NCI-H82 (cell line): ENCODE results near the gene CABP2.
"Not testable (repeated sequence)": the region's sequence is repeated elsewhere in the genome, so short reads cannot be mapped to it uniquely, and the experiment has no call there.

ENCODE experiments used
- DNase-seq: peaks from one replicate; lab custom pipeline; 2025; lab: John Stamatoyannopoulos, UW

Gene CABP2

GRCh38 chr11:67538823-67539505, 15.7 kb upstream of the CABP2 start:
- no peak for DNase-seq

GRCh38 chr11:67538306-67538705, 15.1 kb upstream of the CABP2 start:
- DNase-seq: no peak

- no peak for DNase-seq
These were observed 12.3 kb upstream of the CABP2 start for GRCh38 chr11:67535561-67535960.

GRCh38 chr11:67534070-67534679, 10.9 kb upstream of the CABP2 start:
- peak; percentile 7 for DNase-seq

- DNase-seq: no peak
These were observed 9.6 kb upstream of the CABP2 start for GRCh38 chr11:67532889-67533288.

- DNase-seq: no peak
These were observed 7.0 kb upstream of the CABP2 start for GRCh38 chr11:67530282-67530592.

- DNase-seq: no peak
These were observed 5.1 kb upstream of the CABP2 start for GRCh38 chr11:67528376-67528775.

- no peak for DNase-seq
These were observed 2.2 kb upstream of the CABP2 start for GRCh38 chr11:67525275-67525976.

DNA sequence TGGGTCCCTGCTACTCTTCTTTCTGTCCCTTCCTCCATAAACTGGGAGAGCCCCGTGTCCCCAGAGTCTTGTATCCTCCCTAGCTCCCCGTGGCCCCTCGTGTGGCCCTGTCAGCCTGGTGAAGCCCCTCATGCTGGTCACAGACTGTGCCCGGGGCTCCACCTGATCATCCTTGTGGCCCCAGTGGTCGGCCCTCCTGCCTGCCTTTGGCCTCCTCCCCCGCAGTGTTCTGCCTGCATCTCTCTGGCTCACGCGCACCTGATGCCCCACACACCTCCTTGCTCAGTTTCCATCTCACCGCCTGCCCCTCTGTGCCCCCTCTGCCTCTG, 1.2 kb upstream of the CABP2 start:
- no peak for DNase-seq

- DNase-seq: peak; percentile 70
These were observed 572 bp upstream of the CABP2 start for GRCh38 chr11:67523556-67524479.

DNA sequence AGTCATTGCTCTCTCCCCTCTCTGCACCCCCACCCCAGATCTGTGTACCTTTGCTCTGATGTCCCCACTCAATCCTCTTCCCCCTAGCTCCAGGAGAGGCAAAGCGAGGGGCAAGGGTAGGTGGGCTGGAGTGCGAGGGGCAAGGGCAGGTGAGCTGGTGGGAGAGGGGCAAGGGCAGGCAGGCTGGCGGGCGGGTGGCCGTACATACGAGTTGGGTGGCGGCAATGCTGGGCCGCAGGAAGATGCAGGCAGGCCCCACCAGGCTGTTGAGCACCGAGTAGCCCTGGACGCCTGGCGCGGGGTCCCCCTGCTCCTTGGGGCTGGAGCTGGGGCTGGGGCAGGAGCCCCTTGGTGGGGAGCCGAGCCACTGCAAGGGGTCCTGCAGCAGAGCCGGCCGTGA, 908 bp downstream of the CABP2 start:
- no peak for DNase-seq

GRCh38 chr11:67521924-67522323, 1.3 kb downstream of the CABP2 start:
- DNase-seq: no peak

DNA sequence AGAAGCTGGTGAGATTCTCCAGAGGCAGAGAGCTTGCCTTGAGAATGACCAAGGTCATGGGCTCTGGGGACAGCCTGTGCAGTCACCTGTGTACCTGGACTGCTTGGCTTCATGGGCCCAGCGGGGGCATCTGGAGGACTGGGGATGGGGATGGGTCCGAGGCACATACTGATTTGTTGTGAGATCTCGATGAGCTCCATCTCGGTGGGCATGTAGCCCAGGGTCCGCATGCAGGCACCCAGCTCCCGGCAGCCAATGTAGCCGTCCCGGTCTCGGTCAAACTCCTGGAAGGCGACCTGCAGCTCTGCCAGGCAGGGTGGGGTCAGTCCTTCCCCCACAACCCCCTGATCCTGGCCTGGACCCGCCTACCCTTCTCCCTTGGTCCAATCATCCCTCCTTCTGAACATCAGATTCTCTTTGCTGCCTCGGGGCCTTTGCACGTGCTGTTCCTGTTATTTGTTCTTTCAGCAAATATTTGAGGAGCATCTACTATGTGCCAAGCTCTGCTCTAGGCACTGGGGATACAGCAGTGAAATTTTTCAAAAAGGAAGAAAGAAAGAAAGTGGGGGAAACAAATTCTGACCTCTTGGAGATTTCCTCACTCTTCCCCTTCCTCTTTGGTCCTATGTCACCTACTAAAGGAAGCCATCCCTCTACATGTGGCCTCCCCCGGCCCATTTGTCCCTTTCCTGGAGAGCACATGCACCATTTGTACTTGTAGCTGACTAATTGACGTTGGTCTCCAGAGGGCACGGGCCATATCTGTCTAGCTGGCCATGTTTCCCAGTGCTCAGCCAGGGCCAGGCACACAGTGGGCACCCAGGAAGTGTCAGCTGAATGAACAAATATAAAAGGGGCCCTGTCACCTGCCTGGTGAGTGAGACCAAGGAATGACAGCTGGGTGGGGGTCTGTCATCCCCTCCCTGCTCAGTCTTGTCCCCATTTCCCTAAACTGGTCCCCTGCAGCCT, 2.1 kb downstream of the CABP2 start:
- no peak for DNase-seq

DNA sequence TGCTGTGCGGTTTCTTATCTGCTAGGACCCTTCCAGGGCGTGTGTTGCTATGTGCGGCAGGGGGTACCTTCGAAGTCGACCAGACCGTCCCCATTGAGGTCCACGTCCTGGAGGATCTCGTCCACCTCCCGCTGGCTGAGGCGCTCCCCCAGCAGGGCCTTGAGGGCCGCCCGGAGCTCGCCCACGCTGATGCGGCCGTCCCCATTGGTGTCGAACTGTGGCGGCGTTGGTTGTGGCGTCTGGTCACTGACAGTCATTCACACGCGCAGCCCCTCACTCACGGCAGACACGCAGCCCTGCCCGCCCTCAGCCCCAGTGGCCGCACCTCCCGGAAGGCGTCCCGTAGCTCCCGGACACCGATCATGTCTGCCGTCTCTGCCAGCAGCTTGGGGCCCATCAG, 3.5 kb downstream of the CABP2 start:
- DNase-seq: no peak

DNA sequence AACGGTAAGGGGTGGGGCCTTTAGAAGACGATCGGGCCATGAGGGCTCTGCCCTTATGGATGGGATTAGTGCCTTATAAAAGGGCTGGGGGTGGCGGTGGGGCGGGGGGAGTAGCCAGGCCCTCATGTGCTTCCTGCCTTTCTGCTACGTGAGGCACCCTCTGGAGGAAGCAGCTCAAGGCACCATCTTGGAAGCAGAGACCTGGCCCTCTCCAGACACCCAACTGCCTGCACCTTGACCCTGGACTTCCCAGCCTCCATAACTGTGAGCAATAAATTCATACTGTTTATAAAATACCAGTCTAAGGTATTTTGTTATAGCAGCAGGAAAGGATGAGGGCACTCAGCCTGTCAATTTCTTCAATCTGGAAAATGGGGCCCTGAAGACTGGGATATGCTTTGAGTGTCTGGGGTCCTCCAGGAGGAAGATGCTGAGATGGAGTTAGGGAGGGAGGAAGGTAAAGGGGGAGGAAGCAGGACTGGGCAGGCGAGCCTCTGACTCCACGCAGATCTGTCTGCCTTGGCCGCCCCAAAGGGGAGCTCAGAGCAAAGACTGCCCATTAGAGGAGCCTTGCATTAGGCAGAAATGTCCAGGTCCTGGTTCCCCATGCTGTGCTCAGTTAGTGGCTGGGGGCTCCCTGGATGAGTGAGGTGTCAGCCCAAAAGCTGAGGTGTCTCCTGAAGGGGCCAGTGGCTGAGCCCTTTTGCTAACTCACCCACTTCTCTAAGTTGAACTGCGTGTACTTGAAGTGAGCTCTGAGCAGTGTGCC, 5.3 kb downstream of the CABP2 start:
- peak; percentile 74 for DNase-seq

DNA sequence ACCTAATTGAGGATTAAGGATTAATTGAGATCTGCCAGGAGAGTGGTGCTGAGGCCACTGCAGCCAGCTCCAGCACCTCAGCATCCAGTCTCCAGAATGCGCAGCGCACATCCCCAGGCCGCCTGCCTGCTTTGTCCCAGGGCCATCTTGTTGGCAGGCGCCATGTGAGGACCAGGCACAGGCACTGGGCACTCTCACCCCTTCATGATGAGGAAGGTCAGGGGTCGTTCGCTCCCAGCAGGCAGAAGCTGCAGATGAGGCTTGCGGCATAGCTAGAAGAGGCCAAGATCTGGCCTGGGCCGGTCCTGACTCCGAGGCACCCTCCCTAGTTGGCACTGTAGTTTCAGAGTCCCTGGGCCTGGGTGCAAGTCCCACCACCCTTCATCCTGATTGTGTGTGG, 6.4 kb downstream of the CABP2 start:
- DNase-seq: peak; percentile 75

GRCh38 chr11:67514116-67514515, 9.1 kb downstream of the CABP2 start:
- no peak for DNase-seq

DNA sequence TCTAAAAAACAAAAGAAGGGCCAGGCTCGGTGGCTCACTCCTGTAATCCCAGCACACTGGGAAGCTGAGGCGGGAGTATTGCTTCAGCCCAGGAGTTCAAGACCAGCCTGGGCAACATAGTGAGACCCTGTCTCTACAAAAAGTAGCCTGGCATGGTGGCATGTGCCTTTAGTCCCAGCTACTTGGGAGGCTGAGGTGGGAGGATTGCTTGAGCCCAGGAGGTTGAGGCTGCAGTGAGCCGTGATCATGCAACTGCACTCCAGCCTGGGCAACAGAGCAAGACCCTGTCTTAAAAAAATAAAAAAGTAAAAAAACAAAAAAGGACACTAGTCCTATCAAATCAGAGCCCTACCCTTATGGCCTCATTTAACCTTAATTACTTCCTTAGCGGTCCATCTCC, 11.7 kb downstream of the CABP2 start:
- not testable (repeated sequence) for DNase-seq

GRCh38 chr11:67510023-67510345, 13.3 kb downstream of the CABP2 start:
- DNase-seq: no peak

- DNase-seq: peak; percentile 98
These were observed 14.6 kb downstream of the CABP2 start for GRCh38 chr11:67508486-67509121.
